ENCODE results near the gene RNF5.

- no peak for TF ChIP-seq POLR2A (IDR thresholded peaks at IDR 0.05)
- TF ChIP-seq CTCF (IDR thresholded peaks at IDR 0.05 in 8 of 11, conservative IDR thresholded peaks at IDR 0.05 in 3 of 11) = no peak
- TF ChIP-seq POLR2AphosphoS5 (IDR thresholded peaks at IDR 0.05) = no peak
These were observed 10.4 kb upstream of the RNF5 start for GRCh38 chr6:32167761-32168262.
